Ammon's horn (tissue), 1 donor: ENCODE data around the gene LARGE2.

ENCODE experiments used
- DNase-seq: peaks from one replicate; pipeline ENCODE4 v3.0.0-alpha.2; 2016; ENCODE audit warnings: low spot score

Gene LARGE2

DNA sequence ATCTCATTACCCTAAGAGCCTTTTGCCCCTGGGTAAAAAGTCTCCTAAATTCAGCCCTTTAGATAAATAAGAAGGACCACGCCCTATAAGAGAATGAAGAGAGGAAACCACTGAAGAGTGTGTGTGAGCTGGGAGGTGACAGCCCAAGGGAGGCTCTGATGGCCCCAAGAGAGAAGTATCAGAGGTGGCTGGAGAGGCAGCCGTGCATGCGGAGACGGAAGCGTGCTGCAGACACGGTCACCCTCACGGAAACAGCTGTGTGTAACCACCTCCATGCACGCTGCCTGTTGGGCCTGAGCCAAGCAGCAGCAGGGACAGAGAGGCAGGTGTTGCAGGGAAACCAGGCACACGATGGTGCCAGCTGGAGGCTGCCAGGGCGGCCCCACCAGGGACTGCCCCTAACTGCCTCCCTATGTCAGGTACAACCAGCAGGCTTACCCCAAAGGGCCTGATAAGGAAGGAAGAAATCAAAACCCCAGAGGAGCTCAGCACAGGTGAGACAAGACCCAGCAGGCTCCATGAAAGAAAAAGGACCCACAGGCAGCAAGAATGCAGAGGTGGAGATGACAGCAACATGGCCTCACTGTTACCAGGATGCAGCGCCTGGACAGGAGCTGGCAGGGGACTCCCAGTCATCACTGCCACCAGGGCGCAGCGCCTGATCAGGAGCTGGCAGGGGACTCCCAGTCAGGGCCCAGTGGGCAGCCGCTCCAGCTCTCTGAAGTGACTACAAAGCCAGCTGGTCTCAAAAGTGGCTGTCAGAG lies 7.8 kb downstream of the LARGE2 start:
- no peak for DNase-seq

DNA sequence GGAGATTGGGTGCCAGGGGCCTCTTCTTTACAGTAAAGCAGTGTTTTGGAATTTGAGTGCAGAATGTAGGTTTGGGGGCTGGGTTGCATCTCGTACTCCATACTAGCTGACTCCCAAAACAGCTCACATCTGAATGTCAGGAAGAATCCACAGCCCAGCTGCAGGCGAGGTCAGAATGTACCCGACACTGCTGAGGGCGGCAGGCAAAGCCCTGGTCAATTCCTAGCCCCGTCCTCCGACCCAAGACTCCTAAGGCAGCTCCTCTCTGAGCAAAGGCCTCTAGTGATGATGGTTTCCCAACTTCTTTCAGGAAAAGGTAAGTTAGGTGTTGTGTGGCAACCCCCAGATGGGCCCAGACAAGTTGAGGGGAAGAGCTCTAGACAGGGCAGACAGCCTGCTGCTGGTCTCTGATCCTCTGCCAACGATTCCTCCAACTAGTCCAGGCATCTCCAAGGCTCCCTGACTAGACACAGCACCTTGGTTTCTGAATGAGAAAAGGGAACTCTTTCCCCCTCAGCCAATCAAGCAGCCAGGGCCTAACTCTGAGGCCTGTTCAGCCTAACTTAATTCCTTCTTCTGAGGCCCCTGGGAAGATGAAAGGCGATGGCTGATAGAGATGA lies 8.6 kb downstream of the LARGE2 start:
- no peak for DNase-seq

DNA sequence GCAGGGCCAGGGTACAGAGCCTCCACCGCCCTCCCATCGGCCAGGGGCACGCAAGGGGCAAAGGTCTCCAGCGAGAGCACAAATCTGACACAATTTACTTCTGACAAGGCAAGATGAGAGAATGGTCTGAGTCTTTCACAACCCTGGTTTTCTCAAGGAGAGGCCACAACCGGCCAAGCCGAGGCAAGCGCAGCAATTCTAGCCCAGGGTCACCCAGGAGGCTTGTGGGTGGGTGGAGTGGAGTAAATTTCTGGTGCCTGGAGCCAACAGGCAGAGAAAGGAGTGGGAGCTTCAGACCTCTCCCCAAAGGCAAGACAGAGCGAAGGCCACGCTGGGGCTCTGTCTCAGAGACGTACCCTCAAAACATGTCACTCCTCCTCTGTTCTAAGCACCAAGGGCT lies 9.3 kb downstream of the LARGE2 start:
- DNase-seq = no peak

DNA sequence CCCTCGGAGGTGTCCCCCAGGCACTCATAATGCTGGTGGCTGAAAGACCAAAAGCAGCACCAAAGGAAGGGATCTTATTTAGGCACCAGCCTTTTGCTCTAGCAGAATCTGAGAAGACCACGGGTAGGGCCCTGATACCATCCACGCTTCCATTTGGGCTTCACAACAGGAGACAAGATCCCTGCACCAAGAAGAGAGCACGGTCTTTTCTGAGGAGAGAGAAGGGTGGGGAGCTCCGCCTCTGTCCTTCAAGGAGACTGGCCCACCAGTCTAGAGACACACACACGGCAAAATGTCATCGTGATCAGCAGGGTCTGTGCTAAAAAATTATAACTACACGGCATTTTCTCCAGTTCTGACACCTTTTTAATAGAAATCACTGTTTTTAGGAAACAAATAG lies 9.8 kb downstream of the LARGE2 start:
- no peak for DNase-seq

DNA sequence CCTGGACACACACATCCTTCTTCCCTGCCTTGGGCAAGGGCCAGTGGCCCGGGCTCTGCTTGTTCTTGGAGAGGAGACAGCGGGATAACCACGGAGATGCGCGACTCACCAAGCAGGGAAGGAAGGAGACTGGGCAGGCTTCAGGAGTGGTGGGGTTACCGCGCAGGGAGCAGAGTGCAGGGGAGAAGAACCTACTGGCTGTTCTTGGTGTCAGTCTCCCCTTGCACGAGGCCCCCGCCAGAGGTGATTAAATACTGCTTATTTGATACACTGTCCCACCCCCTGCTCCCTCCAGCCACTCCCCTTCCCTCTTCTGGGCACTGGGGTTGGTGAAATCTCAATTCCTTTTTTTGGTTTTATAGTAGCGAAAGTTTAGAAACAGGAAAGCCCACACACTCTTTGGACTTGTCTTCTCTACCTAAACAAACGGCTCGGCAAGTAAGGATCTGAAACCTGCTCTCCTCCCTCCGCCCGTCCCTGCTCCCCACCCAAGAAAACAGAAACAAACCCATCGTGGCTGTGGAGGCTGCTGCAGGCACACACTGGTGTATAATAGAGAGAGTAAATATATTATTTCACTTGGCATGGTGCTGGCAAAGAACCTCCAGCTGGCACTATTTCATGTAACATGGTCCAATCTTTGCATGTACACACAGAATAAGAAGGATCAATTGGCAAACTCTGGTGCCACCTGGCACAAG lies 10.8 kb downstream of the LARGE2 start:
- no peak for DNase-seq

DNA sequence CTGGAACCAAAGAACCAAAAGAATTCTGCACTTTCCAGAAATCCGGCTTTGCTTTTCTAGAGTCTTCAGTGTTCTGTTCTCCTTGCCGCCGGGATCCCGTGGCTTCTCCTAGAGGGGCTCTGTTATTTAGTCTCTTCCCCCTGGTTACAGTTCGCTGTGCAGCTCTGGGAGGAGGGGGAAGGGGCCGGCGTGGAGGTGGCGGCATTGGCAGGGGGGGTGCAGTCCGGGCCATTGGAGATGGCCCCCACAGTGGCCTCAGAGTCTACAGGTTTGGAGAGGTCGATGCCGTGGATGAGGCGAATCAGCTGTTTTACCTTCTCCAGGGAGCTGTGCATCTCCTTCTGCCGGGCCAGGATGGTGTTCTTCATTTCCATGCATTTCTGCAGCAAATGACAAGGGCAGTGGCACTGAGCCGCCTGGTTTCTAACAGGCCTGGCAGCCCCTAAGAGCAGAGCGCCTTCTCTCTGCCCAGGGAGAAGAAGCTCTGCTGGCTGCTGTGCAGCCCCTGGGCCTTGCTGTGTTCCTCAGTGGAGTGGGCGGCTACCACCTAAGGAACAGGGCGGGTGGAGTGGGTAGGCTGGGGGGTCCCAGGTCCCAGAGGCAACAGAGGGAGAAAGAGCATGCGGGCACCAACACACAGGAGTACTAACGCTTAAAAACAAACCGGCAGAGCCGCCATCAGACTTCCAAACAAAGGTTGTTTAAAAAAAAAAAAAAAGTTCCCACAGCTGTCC lies 11.6 kb downstream of the LARGE2 start:
- no peak for DNase-seq

DNA sequence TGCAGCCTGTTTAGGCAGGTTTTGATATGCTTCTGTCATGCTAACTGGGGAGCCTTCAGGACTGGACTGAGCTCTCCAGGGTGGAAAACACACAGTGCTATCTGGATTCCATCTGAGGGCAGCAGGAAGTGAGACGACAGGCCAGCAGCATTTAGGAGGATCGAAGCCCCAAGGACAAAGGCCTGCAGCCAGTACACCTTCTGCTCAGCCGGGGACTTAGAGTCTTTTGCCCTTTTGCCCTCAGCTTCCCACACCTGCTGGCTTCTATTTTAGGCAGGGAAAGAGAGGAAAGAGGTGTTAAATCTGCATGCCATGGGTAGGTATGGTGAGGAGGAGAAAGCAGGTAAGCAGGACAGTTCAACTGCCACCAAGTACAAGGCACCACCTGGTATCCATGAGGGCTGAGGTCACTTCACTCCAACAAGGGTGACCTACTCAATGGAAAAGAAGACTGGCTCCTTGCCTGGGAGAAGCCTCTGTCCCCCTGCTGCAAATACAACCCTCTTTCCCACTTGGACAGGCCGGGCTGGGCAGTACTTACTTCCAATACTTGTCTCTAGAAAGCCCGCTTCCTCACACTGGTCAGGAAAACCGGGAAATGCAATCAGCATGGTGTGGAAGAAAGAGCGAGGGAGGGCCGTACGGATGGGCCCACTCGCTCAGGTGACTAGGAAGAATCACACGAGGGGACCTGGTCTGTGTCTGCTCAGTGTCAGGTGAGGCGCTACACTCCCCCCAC lies 12.3 kb downstream of the LARGE2 start:
- no peak for DNase-seq

DNA sequence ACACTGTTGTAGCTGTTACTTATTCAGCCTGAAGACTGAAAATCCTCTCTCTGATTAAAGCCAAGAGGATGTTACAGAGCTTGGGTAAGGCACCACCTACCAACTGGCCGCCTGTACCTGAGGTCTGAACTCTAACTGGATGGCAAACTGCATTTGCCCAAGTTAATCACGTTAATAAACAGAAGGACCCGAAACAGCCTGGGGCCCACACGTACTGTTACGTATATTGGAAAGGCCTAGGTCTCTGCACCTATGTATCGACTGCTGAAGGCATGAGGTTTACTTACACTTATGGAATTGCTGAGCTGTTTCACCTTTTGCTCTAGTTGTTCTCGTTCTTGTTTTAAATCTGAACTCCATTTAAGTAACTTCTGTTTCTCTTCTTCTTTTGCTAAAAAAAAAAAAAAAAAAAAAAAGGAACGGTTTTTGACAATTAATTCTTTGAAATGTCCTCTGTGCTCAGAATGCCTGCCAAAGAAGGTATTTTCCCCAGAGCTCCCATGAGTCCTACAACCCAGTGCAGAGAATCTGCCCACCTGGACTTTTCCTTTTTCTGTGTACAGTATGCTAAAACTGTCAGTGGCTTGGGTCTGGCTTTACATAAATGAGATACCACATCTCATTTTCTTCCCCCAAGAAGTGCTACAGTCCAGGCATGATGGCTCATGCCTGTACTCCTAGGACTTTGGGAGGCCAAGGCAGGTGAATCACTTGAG lies 13.1 kb downstream of the LARGE2 start:
- DNase-seq = no peak

DNA sequence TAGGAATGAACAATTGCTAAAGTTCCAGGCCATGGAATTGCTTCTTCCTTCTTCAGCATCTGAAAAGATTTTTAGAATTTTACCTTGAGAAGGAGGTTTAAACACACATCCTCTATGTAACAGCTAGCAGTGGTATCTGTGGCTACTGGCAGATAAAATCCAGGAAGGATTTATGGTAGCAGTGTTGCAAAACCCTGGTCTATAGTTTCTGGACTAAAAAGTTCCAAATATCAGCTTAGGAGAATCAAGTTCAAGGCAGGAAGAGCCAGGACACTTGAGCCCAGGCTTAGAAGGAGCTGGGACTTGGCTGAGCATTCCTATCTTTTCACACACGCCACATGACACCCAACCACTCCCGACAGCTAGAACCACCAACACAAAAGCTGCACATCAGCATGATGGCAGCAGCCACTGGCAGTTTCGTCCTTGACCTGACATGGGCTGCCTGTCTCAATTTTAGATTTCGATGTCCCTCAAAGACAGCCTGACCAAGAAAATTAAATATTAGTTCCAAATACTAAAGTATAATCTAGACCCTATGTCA lies 14.1 kb downstream of the LARGE2 start:
- no peak for DNase-seq

DNA sequence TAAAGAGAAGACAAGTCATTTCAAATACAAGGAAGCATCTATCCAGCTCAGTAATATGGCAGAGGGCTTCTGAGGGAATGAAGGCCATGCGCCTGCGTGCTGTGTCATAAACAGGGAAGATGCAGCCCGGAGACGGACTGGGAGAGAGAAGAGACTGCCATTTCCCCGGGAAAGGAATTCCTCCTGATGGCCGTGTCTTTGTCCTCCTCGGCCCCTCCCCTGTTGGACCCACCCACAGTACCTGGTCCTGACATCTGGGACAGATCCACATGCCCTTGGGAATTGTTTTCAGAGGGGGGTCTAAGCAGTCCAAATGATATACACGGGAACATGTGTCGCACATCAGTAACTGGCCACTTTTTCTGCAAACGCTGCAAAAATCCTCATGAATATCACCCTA lies 15.5 kb downstream of the LARGE2 start:
- DNase-seq = no peak

DNA sequence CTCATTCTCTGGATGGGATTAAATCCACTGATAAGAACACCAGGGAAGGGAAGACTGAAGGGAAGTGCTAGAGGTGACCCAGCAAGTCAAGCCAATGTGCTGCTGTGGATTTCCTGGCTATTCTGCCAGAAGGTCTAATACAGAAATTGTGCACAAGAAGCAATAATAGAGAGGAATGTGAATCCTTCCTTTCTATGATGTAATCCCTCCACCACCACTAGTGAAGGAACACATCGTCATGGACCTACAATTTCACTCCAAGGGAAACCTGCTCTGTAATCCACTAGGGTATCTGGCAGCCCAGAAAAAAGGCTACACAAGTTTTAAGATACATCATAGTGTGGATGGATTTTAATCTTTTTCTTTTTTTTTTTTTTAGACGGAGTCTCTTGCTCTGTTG lies 17.4 kb downstream of the LARGE2 start:
- no peak for DNase-seq

DNA sequence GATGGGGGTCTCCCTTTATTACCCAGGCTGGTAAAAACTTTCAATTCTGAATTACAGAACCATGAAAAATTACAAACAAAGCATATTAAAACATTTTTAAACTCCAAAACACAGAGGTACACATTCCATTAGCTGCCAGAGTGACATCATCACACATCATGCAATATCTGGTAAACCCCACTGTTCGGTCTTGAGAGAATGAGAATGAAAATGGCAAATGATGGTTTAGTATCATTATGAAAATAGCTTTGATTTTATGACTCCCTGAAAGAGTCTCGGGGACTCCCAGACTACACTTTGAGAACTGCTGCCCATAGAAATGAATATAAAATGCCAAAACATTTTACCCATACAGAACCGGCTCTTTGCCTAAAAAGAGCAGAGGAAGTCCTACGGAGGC lies 18.8 kb downstream of the LARGE2 start:
- DNase-seq = no peak

DNA sequence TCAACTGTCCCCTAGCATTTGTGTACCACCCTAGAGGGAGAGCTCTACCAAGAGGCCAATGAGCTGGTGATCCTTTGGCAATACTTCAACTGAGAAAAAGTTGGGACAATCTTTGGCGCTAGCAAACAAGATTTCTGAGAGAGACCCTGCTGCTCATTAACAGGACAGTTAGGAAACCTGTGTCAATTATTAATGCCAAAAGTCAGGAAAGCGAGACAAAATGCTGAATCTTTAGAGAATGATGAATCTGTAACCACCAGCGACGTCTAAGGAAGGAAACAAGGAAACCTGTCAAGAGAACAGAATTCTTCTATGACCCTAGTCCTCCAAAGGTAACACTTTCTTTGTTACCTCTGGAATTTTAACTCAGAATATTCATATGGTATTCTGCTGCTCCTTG lies 19.9 kb downstream of the LARGE2 start:
- DNase-seq = no peak

DNA sequence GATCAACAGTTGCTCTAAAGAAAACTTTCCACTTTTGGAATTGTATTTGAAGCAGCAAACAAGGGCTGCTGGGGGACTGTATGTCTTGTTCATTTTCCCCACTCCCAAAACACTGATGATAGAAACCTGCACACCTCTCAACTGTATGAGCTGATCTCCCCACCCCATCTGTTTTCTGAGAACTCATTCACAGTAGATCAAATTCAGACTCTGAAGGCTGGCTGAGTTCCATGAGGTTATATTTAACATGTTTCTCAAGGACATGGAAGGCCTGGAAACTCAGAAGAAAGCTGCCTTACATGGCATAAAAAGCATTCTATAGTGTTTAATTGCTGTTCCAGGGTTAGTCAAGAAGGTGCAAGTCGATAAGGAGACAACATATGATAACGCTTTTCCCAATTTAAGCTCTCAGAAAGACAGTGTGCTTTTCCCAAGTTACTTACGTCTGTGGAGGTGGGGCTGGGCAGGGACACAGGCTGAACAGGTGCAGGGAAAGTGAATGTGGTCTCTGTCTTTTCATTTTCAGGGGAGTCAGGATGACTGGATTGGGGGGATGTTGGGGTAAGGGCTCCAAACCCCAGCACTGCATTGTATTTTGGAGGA lies 23.0 kb downstream of the LARGE2 start:
- DNase-seq = no peak

DNA sequence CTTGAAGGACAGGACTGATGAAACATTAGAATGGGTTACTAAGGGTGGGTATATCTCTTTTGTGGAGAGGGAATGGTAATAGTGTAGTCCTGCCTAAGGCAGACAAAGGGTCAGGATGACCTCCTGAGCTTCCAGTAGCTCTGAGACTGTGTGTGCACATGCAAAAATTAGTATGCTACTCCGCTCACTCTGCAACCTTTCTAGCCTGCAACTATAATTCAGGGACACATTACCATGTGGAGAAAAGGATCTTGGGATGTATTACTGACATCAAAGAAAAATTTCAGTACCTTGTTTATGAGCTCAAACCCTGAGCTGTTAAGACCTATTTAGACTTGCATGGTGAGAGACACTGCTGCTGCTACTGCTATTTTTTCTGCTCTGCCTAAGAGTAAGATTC lies 25.4 kb downstream of the LARGE2 start:
- DNase-seq = no peak

DNA sequence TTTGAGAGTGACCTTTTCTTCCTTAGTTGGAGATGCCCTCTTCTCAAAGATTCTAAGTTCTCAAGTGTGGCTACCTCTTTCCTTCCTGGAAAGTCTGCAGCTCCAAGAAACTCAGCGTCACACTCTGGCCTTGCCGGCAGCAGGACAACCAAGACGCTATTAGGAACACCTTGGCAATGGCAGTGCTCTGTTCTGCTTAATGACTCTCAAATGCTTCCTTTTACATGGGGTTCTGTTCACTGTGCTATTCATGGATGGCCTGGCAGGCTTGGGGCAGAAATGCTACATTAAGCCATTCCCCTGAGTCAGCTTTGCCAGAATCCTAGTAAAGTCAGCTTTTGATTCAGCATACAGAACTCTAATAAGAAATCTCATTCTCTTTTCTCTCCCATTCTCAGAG lies 25.9 kb downstream of the LARGE2 start:
- peak; percentile 74 for DNase-seq

DNA sequence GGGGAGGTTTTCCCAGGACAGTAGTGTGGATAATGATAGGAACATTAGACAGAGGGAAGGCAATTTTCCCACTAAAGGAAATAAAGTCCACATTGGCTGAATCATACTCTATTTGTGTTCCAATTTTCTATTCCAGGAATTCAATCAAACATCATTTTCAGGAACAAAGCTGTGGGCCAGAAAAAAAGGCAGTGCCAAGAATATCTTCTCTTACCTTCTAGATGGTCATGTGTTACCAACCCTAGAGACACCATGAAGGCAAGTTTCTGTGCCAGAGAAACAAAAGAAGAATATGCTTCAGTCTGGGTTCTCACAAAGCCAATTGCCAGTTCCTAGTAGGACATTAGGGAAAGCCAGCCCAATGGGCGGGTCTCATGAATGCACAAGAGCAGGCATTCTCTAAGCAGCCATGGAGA lies 27.5 kb downstream of the LARGE2 start:
- peak; percentile 47 for DNase-seq

DNA sequence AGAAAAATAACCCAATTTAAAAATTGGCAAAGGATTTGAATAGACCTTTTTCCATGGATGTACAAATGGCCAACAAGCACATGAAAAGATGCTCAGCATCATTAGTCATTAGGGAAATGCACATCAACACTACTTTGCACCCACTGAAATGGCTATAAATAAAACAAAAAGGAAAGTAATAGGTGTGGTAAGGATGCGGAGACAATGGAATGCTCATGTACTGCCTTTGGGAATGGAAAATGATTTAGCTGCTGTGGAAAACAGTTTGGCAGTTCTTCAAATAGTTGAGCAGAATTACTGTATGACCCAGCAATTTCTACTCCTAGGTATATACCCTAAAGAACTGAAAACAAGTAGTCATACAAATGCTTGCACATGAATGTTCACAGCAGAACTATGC lies 37.4 kb downstream of the LARGE2 start:
- no peak for DNase-seq

DNA sequence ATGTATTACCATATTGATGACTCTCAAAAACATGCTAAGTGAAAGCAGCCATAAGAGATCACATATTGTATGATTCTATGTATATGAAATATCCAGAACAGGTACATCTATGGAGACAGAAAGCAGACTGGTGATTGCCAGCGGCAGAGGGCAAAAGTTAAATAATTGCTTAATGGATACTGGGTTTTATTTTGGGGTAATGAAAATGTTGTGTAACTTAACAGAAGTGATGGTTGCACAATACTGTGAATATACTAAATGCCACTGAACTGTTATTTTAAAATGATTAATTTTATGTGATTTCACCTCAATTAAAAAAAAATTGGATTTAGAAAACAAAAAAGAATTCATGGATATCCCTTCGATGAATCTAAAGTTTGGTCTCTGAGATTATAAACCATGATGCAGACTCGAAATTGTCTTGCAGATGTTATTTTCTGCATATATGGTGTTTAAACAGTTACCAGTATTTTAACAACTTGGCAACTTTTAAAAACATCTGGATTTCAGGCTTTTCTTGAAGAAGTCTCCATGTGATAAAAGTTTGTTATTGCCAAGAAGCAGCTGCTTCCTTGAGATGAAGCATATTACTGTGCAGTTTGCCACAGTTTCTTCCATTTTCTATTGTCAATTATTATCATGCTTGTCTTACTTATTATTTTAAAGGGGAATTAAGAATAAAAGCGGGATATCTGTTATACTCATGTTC lies 38.1 kb downstream of the LARGE2 start:
- DNase-seq = no peak

DNA sequence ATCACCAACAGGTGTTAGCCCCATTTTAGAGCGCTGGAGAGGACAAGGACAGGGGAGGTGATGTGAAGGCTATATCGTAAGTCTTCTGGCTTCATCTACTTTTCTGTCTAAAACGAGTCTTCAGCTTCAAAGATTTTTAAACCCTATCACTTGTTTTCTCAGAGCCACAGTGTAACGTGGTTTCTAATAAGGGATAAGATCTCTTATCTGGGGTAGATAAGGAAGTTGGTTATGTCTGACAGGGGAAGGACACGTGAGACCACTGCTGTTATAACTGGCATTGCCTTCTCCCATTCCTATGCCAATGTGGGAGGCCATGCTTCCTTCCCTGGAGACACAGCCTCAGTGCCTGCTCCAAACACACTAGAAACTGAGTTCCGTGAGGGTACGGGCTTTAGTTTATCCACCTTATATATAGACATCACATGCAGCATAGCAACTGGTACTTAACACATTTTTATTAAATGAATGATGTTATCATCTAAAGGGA lies 39.3 kb downstream of the LARGE2 start:
- DNase-seq = no peak
